Breast epithelium (tissue), 3 donors: Measurements from ENCODE around the gene IFI30.

ENCODE experiments used
- POLR2A ChIP-seq: fragments of 450-650 bp; IDR thresholded peaks from one replicate; pipeline ENCODE4 v1.6.1; 2016; ENCODE audit warnings: antibody characterized with exemption, mild to moderate bottlenecking, moderate library complexity
- POLR2AphosphoS5 ChIP-seq, 3 donors: sonication (generic); formaldehyde crosslinking; IDR thresholded peaks; one replicate each; pipeline ENCODE4 v1.6.1; 2017; ENCODE audit warnings: antibody characterized with exemption in 3 of 3
- TF ChIP-seq, protein P1 (sequence below), 3 donors: fragments of 450-650 bp; IDR thresholded peaks; one replicate each; pipeline ENCODE4 v1.5.1; 2016 to 2017; ENCODE audit warnings: antibody characterized with exemption in 3 of 3, mild to moderate bottlenecking in 3 of 3, moderate library complexity in 3 of 3

DNA sequence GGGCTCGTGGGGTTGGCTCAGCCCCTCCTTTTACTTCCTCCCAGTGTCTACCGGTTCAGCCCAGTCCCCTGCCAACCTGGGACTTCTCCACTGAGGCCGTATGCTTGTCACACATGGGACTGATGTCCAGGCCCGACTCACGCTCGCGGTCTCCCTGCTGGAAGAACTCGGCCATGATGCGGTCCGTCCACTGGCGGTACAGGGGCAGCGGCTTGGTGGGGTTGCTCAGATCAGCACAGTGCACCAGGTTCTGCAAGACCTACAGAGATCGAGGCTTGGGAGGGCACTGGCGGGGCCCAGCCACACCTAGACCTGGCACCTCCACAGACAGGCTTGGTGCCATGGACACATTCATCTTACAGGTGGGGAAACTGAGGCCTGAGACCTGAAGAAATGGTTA is 38.1 kb downstream of the IFI30 start:
- TF ChIP-seq, protein P1, sequence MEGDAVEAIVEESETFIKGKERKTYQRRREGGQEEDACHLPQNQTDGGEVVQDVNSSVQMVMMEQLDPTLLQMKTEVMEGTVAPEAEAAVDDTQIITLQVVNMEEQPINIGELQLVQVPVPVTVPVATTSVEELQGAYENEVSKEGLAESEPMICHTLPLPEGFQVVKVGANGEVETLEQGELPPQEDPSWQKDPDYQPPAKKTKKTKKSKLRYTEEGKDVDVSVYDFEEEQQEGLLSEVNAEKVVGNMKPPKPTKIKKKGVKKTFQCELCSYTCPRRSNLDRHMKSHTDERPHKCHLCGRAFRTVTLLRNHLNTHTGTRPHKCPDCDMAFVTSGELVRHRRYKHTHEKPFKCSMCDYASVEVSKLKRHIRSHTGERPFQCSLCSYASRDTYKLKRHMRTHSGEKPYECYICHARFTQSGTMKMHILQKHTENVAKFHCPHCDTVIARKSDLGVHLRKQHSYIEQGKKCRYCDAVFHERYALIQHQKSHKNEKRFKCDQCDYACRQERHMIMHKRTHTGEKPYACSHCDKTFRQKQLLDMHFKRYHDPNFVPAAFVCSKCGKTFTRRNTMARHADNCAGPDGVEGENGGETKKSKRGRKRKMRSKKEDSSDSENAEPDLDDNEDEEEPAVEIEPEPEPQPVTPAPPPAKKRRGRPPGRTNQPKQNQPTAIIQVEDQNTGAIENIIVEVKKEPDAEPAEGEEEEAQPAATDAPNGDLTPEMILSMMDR (IDR thresholded peaks at IDR 0.05), result no peak
- no peak for TF ChIP-seq POLR2A
- no peak for TF ChIP-seq POLR2AphosphoS5 (IDR thresholded peaks at IDR 0.05)
